Panc1 (cell line): Measurements from ENCODE around the gene TMEM256.
"Not testable (repeated sequence)": the region's sequence is repeated elsewhere in the genome, so short reads cannot be mapped to it uniquely, and the experiment has no call there.

Experiments used
- POLR2AphosphoS5 ChIP-seq: IDR thresholded peaks from 2 replicates; pipeline ENCODE4 v1.6.1; 2012; ENCODE audit warnings: mild to moderate bottlenecking, low read depth, low read length, moderate library complexity
- TCF7L2 ChIP-seq: IDR thresholded peaks from 2 replicates; pipeline ENCODE4 v1.6.1; 2011; ENCODE audit warnings: mild to moderate bottlenecking, low read depth, low read length, inconsistent platforms
- TF ChIP-seq, protein P1 (sequence below): fragments of 450-650 bp; IDR thresholded peaks from 2 replicates; pipeline ENCODE4 v1.5.1; 2017; ENCODE audit warnings: mild to moderate bottlenecking
- TF ChIP-seq, protein P2 (sequence below), 2 experiments: IDR thresholded peaks; 2 replicates each; pipeline ENCODE4 v1.6.1; 2011 to 2012; ENCODE audit warnings: low read depth in 2 of 2, control low read depth in 1 of 2, low read length in 1 of 2, mild to moderate bottlenecking in 1 of 2, moderate library complexity in 1 of 2; ENCODE audit not compliant: insufficient read depth in 1 of 2

DNA sequence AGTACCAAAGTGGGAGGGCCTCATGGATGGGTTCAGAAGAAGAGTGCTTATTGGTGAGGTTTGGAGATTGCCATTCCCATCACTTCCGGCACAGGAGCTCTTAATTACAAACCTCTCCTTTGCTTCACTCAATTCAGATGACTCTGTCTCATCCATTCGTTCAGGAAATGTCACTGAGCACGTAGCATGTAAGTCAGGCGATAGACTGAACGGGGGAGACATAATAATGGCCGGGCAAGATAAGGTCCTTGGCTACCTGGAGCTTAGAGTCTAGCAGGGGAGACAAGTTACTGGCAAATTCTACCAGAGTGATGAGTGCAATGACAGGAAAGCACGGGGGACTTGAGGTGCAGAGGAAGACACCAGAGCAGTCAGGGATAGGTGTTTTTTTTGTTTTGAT, 37.9 kb downstream of the TMEM256 start:
- TF ChIP-seq POLR2AphosphoS5, TCF7L2: not testable (repeated sequence)
- TF ChIP-seq, protein P1, sequence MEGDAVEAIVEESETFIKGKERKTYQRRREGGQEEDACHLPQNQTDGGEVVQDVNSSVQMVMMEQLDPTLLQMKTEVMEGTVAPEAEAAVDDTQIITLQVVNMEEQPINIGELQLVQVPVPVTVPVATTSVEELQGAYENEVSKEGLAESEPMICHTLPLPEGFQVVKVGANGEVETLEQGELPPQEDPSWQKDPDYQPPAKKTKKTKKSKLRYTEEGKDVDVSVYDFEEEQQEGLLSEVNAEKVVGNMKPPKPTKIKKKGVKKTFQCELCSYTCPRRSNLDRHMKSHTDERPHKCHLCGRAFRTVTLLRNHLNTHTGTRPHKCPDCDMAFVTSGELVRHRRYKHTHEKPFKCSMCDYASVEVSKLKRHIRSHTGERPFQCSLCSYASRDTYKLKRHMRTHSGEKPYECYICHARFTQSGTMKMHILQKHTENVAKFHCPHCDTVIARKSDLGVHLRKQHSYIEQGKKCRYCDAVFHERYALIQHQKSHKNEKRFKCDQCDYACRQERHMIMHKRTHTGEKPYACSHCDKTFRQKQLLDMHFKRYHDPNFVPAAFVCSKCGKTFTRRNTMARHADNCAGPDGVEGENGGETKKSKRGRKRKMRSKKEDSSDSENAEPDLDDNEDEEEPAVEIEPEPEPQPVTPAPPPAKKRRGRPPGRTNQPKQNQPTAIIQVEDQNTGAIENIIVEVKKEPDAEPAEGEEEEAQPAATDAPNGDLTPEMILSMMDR, result not testable (repeated sequence)
- TF ChIP-seq, protein P2, sequence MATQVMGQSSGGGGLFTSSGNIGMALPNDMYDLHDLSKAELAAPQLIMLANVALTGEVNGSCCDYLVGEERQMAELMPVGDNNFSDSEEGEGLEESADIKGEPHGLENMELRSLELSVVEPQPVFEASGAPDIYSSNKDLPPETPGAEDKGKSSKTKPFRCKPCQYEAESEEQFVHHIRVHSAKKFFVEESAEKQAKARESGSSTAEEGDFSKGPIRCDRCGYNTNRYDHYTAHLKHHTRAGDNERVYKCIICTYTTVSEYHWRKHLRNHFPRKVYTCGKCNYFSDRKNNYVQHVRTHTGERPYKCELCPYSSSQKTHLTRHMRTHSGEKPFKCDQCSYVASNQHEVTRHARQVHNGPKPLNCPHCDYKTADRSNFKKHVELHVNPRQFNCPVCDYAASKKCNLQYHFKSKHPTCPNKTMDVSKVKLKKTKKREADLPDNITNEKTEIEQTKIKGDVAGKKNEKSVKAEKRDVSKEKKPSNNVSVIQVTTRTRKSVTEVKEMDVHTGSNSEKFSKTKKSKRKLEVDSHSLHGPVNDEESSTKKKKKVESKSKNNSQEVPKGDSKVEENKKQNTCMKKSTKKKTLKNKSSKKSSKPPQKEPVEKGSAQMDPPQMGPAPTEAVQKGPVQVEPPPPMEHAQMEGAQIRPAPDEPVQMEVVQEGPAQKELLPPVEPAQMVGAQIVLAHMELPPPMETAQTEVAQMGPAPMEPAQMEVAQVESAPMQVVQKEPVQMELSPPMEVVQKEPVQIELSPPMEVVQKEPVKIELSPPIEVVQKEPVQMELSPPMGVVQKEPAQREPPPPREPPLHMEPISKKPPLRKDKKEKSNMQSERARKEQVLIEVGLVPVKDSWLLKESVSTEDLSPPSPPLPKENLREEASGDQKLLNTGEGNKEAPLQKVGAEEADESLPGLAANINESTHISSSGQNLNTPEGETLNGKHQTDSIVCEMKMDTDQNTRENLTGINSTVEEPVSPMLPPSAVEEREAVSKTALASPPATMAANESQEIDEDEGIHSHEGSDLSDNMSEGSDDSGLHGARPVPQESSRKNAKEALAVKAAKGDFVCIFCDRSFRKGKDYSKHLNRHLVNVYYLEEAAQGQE (IDR thresholded peaks at IDR 0.05; ENCODE audit: insufficient read depth in 1 of 2, low read depth in 2 of 2, low read length in 1 of 2), result not testable (repeated sequence)
